GM19043 (cell line): Measurements from ENCODE around the gene RELB.
"Not testable (repeated sequence)": the region's sequence is repeated elsewhere in the genome, so short reads cannot be mapped to it uniquely, and the experiment has no call there.

ENCODE experiments used
- ATAC-seq: cut with Tn5 transposase; IDR thresholded peaks from one replicate; pipeline ENCODE4 v1.9.1; 2021; ENCODE audit warnings: low read depth; ENCODE audit not compliant: unreplicated experiment

RELB gene, protein sequence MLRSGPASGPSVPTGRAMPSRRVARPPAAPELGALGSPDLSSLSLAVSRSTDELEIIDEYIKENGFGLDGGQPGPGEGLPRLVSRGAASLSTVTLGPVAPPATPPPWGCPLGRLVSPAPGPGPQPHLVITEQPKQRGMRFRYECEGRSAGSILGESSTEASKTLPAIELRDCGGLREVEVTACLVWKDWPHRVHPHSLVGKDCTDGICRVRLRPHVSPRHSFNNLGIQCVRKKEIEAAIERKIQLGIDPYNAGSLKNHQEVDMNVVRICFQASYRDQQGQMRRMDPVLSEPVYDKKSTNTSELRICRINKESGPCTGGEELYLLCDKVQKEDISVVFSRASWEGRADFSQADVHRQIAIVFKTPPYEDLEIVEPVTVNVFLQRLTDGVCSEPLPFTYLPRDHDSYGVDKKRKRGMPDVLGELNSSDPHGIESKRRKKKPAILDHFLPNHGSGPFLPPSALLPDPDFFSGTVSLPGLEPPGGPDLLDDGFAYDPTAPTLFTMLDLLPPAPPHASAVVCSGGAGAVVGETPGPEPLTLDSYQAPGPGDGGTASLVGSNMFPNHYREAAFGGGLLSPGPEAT

DNA sequence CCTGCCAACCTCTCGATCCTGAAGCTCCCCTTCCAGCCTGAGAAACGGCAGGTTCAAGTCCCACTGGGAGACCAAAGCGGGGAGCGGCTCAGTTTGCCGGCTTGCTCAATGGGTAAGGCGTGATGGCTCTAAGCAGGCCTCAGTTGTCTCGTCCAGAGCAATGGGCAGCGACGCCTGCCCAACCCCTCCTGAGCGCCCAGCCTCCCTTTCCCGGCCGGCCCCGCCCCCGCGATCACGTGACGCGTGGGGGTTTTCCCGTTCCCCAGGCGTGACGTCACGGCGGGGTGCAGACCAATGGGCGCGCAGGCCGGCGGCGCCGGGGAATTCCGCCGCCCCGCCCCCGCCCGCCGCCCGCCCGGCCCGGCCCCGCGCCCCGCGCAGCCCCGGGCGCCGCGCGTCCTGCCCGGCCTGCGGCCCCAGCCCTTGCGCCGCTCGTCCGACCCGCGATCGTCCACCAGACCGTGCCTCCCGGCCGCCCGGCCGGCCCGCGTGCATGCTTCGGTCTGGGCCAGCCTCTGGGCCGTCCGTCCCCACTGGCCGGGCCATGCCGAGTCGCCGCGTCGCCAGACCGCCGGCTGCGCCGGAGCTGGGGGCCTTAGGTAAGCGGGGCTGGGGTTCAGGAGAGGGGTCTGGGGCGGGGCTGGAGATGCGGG is at the start of gene RELB:
TSS of gene RELB (plus strand) at position 378 of the 653 bp plus-strand sequence. CDS start at position 494, 116 bp downstream.
- peak; percentile 42 for ATAC-seq

DNA sequence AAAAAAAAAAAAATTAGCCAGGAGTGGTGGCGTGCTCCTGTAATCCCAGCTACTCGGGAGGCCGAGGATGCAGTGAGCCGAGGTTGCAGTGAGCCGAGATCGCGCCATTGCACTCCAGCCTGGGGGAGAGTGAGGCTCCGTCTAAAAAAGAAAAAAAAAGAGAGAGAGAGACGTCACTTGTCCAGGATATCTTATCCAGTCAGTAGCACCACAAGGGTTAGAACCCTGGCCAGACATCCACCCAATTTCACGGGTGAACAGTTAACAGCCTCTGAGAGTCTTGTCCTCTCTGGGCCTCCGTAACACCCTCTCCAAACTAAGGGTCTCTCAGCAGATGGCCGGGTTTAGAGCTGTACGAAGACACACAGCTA is 47.0 kb upstream of the RELB start:
- no peak for ATAC-seq

DNA sequence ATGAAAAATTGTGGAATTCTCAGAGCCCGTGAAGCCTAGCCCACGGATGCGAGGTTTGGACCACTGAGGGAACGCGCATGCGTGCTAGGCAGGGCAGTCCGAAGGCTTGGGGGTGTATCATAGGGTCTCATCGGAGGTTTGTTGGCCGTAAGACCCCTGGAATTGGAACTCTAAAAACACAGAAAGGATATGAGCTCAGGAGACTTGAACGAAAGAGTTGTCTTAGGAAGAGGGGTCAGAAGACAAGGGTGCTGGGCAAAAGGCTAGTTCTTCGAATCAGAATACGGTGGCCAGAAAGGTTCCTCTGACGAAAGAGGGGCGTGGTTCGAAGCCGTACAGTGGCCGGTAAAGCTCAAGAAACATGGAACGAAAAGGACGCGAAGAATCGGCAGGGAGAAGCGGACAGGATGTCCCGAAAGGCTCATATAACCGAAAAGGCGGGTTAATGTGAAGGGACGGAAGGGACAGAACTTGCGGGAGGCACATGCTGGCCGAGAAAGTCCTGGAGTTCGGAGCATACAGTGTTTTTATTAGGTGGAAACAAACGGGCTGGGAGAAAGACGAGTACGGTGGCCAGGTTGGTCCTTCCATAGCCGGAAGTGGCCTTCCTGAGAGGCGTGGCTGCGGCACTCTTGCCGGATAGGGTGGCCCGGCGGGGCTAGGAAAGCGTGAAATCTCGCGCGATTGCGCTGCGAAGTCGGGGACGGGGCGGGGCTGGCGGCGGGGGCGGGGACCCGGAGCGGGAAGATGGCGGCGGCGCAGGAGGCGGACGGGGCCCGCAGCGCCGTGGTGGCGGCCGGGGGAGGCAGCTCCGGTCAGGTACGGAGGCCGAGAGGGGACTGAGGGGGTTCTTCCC is 46.4 kb upstream of the RELB start, which contains the start of gene CLPTM1:
TSS of gene CLPTM1 (plus strand) at position 732 of the 856 bp plus-strand sequence. CDS start at position 748, 16 bp downstream.
- ATAC-seq, result peak; percentile 71

DNA sequence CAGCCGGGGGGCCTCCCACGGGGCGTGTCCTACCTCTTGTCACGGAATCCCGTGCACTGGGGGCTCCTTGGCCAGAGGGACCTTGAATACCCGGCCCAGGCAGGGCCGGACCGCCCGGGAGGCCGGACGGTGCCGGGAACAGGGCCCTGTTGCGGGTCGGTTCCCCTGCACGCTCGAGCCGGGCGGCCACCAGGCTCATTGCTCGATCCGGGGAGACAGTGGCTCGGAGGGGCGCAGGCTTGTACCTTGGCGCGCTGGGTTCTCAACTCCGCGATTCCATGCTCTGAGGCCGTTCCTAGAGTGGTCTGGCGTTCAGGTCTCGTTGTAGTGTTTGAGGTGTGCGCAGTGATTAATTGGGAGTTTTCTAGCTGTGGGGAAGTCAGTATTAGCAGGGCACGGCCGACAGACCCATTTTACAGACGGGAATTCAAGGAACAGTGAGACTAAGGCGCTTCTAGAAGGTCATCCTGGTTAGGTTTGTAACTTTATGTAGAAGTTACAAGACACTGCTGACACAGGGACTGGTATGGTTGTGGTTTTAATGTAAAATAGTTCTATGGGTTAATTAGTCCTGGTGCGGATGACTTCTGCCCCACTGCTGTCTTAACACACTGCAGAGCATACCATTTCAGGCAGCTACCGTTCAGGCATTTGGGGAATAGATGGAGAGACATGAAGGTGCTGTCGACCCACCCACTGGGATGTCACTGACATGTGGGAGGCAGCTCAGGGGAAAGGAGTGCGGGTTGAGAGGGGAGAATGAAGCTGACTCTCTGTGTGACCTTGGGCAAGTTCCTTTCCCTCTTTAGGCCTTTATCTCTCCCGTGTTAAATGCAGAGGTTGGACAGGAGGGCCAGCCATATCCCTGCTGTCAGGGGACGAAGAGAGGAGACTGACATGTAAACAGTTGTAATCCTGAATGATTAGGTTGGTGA is 45.5 kb upstream of the RELB start:
- ATAC-seq, result no peak

DNA sequence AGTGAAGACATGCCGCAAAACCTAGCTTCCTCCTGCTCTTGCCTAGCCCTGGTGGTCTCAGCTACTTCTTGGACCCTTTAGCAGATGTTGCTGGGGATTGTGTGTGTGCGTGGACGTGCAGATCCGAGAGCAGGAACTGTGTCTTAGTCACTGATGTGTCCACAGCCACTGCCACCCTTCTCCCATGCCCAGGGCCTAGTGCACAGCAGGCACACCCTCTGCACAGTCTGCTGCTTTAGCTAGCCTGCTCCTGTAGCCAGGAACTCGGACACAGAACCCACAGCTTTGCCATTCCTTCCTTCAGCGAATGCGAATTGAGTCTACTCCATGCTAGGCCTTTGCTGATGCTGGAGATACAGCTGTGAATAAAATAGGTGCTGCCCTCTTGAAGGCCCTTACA is 43.7 kb upstream of the RELB start:
- no peak for ATAC-seq

DNA sequence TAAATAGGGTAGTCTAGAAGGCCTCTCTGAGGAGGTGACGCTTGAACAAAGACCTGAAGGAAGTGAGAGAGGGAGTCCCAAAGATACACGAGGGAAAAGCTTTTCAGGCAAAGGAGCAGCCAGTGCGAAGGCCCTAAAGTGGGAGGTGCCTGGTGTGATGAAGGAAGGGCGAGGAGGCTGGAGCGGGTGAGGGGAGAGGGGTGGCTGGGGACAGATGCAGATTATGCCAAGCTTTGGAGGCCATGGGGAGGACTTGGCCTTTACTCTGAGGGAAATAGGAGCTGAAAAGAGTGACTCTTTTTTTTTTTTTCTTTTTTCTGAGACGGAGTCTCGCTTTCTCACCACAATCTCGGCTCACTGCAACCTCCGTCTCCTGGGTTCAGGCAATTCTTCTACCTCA is 43.2 kb upstream of the RELB start:
- ATAC-seq, result no peak

DNA sequence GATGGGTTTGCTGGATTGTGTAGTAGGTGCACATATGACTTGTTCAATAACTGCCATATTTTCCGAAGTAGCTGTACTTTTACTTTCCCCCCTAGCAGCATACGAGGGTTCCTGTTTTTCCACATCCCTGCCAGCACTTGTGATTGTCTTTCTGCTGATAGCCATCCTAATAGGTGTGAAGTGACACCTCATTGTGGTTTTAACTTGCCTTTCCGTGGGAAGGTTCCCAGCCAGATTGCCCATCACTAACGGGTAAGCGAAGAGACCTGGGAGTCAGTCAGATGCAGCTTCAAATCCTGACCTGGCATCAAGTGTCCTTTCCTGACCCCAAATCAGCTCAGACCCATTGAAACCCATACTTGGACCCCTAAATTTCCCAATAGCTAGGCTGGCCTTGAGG is 41.6 kb upstream of the RELB start:
- ATAC-seq, result no peak

DNA sequence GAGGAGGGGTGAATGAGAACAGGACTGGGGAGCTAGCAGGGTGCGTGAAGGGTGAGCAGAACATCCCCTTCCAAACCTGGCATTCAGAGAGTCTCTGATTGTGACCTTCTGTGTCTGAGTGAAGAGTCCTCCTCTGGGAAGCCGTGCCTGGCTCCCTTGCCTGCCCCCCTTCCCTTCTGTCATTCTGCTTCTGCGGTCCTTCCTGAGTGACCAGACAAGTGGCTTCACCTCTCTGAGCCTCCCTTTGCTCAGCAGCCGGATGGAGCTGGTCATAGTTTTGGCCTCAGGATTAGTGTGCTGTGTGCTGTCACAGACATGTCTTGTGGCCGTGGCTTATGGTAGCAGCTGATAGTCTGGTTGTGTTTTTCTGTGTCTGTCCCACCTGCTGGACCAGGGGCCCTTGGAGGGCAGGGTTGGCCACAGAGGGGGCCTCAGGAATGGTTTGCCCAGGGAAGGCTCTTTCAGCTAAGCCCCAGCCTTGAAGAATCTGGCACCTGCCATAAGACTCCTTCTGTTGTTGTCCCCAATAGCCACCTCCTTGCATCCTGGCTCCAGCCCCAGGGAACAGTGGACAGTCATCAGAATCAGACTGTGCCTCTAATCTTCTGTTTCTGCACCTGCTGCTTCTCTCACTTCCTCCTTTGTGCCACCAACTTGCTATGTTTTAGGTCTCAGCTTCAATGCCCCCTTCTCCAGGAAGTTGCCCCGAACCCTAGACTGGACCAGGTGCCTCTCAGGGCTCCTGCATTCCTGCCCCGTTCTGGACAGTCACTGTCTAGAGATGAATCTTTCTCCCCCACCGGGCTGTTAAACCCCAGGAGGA is 40.1 kb upstream of the RELB start:
- no peak for ATAC-seq

DNA sequence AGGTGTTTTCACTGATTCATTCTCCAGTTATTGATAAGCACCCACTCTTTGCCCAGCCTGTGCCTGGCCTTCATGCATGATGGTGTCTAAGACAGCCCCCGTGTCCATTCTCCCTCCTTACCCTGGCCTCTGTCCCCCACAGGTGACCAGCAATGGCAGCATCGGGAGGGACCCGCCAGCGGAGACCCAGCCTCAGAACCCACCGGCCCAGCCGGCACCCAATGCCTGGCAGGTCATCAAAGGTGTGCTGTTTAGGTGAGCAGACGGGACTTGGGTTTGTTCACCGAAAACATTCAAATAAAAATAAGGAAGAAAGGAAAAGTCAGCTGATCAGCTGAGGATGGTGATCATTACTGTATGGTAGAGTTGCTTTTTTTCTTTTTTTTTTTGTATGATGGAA is 39.4 kb upstream of the RELB start:
- no peak for ATAC-seq

DNA sequence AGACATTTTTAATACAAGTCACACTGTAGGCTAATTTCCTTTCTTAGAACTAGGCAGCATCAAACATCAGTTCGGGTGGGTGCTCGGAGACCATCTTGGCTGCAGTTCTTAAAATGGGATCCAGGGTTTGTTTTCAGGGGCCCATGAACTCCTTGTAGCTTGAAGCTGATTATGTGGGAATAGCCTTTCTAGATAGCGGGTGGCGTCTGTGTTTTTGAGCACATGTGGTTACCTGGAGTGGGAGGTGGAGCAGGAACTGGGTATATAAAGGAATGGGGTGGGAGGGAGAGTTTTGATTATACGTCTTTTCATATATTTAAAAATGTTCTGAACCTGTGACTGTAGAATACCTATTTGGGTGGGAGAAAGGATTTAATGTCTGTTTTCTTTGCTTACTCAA is 33.1 kb upstream of the RELB start:
- no peak for ATAC-seq

DNA sequence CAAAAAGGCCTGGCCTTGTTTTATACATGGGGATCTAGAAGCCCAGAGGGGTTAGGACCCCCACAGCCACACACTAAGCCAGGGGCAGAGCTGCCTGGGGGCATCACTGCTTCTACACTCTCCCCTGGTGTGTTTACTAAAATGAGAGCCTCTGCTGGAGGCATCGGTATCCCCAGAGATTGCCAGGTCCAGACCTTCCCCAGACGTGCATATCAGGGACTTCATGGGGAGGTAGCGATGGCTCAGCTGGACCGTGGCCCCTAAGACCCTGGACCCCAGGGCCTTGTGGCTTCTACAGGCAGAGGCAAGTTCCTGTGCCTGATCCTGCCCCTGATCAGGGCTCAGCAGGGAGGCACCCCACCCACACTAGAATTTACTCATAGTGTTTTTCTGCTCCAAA is 32.6 kb upstream of the RELB start:
- no peak for ATAC-seq

DNA sequence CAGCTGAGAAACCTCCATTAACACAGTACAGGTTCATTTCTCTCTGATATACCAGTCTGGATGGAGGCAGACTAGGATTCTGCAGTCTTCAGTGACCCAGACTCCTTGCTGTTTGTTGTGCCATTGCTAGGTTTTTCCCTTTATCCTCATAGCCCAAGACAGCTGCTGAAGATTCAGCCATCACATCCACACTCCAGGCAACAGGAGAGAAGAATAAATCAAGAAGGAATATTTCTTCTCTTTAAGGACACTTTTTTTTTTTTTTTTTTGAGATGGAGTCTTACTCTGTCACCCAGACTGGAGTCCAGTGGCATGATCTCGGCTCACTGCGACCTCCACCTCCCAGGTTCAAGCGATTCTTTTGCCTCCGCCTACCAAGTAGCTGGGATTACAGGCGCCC is 31.8 kb upstream of the RELB start:
- no peak for ATAC-seq

DNA sequence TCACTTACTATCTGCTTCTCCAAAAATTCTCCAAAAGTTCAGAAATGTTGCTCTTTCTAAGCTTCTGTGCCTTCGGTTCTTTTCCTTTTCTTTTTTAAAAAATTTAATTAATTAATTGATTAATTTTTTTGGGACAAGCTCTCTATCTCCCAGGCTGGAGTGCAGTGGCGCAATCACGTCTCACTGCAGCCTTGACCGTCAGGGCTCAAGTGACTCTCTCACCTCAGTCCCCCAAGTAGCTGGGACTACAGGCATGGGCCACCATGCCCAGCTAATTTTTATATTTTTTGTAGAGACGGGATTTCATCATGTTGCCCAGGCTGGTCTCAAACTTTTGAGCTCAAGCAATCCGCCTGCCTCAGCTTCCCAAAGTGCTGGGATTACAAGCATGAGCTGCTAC is 29.8 kb upstream of the RELB start:
- ATAC-seq, result not testable (repeated sequence)

DNA sequence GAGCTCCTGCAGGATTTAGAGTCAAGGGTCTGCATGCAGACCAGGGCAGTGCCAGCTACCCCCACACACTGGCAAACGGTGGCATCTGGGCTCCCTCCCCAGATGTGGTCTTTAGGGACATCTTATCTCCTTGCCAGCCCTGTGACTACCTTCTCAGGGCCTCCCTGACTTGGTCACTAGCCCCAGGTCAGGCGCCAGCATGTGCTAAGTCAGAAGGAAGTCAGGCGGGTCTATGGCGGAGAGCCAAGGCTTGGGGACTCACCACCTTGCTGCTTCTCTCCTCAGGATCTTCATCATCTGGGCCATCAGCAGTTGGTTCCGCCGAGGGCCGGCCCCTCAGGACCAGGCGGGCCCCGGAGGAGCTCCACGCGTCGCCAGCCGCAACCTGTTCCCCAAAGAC is 28.5 kb upstream of the RELB start:
- ATAC-seq, result no peak

DNA sequence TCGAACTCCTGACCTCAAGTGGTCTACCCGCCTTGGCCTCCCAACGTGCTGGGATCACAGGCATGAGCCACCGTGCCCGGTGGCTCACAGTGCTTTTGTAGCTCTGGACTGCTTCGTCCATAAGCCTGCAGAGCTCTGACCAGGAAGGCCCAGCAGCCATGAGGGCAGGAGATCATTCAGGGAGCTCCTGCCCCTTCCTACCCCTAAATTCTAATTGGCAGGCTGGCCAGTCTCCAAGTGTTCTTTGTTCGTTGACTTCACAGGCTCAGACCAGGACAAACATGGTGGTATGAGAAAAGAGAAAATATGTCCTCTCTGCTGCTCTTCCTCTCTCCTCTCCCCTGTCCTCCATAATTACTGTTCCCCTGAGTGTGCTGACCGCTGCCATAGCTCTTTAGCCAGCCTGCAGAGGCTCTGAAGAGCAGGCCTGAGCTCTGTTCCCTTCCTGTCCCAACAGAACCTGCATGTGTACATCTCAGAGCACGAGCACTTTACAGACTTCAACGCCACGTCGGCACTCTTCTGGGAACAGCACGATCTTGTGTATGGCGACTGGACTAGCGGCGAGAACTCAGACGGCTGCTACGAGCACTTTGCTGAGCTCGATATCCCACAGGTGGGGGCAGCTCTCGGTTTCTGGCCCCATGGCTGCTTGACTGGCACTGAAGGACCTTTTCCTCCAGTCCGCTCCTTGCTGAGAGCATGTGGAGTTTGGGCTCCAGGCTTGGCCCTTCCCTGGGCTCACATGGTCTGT is 27.1 kb upstream of the RELB start:
- ATAC-seq, result no peak

DNA sequence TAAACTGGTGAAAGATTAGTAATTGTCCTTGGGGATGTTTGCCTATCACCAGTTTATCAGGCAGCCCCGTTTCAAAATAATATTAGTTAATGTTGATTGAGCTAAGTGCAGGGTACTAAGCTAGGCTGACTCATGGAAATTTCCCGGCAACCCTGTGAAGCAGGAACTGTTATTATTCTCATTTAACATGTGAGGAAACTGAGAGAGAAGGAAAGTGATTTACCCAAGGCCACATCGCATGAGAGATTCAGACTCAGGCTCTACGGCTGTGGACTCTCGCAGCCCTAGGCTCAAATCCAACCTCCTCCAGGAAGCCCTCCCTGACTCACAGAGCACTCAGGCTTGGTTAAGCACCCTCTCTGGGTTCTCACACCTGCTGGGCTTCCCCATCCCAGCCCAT is 26.4 kb upstream of the RELB start:
- no peak for ATAC-seq

DNA sequence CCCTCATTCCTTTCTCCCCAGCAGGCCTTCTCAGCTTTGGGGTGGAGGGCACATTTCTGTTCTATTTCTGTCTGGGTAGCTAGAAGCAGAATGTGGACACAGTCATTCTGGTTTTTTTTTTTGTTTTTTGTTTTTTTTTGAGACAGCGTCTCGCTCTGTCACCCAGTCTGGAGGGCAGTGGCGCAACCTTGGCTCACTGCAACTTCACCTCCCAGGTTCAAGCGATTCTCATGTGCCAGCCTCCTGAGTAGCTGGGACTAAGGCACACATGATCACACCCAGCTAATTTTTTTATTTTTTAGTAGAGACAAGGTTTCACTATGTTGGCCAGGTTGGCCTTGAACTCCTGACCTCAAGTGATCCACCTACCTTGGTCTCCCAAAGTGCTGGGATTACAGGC is 25.8 kb upstream of the RELB start:
- no peak for ATAC-seq

DNA sequence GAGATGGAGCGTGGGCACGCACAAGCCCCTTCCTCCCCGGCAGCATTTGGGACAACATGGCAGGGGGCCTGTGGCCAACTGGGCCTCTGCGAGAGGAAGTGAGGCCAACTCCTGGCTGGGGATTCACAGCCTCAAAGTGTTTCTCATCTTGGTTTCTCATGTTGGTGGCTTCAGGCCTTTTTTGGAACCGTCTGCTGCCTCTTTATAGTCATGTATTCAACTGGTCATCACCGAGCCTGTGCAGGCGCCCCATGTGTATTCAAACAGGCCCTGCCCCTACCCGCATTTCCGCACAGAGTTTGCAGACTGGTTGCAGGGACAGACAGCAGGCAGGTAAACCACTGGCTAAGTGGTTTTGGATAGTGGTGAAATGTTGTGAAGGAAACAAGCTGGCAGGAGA is 17.3 kb upstream of the RELB start:
- ATAC-seq, result no peak
